H1 (cell line): ENCODE data around the gene NFIX. TPM values are rescaled to one million over a fixed set of nuclear protein-coding genes. Genes with fewer than 3 reads are reported as not detected.
A peak's percentile ranks its signal among the peaks of the same experiment; 100 is the strongest.

Experiments used
- CTCF ChIA-PET: fragments of 300-600 bp; sonication (Branson Sonifier 250); formaldehyde crosslinking; loops from one replicate; lab custom pipeline; 2021; ENCODE audit not compliant: partially characterized antibody; lab: Charles Lee
- POLR2A ChIA-PET: fragments of 300-600 bp; sonication (Branson Sonifier 250); formaldehyde crosslinking; loops from one replicate; lab custom pipeline; 2021; ENCODE audit warnings: inconsistent platforms; ENCODE audit not compliant: partially characterized antibody; lab: Charles Lee
- DNase-seq, 2 experiments: peaks; one replicate each; pipeline versions ENCODE4 v3.0.0 to v3.0.0-alpha.2; 2010 to 2022; ENCODE audit warnings: low spot score in 2 of 2, low read depth in 1 of 2, mixed read lengths in 1 of 2
- FAIRE-seq: peaks from 2 replicates; lab custom pipeline; 2011; peaks lifted over from hg19 to GRCh38; lab: Jason Lieb, UNC
- H2AFZ ChIP-seq: 2 replicates; pipeline ENCODE4 v1.8.1; 2012; ENCODE audit warnings: low read length, inconsistent platforms
- H2AK5ac ChIP-seq: 2 replicates; pipeline ENCODE4 v1.6.1; 2013; ENCODE audit warnings: low read depth, low read length
- H2BK120ac ChIP-seq: replicated peaks from 2 replicates; pipeline ENCODE3; 2013; ENCODE audit warnings: low read depth, low read length, inconsistent platforms
- H2BK12ac ChIP-seq: 2 replicates; pipeline ENCODE4 v1.6.1; 2013; ENCODE audit warnings: low read depth, low read length
- H2BK15ac ChIP-seq: 2 replicates; pipeline ENCODE4 v1.6.1; 2013; ENCODE audit warnings: low read length
- H2BK20ac ChIP-seq: 2 replicates; pipeline ENCODE4 v1.6.1; 2013; ENCODE audit warnings: low read length
- H2BK5ac ChIP-seq: 2 replicates; pipeline ENCODE4 v1.6.1; 2013; ENCODE audit warnings: low read depth, low read length
- H3K14ac ChIP-seq: 2 replicates; pipeline ENCODE4 v1.6.1; 2013; ENCODE audit warnings: inconsistent platforms; ENCODE audit not compliant: insufficient read length
- H3K18ac ChIP-seq: 2 replicates; pipeline ENCODE4 v1.6.1; 2013; ENCODE audit warnings: low read length; ENCODE audit errors: extremely low read depth
- H3K23ac ChIP-seq: 2 replicates; pipeline ENCODE4 v1.6.1; 2013; ENCODE audit warnings: inconsistent platforms; ENCODE audit not compliant: insufficient read length
- H3K23me2 ChIP-seq: 2 replicates; pipeline ENCODE4 v1.6.1; 2013; ENCODE audit warnings: low read depth, low read length
- H3K27ac ChIP-seq: 2 replicates; pipeline ENCODE4 v1.6.1; 2011; ENCODE audit warnings: low read depth, low read length, inconsistent platforms
- H3K27me3 ChIP-seq, 4 experiments: replicated peaks in 1 of 4; 1 replicate in 1 of 4; 2 replicates in 3 of 4; pipeline versions ENCODE4 v1.6.1 to v1.8.1; 2011 to 2013; ENCODE audit warnings: low read length in 3 of 4, mild to moderate bottlenecking in 3 of 4, inconsistent platforms in 2 of 4, mixed read lengths in 2 of 4, moderate library complexity in 1 of 4; ENCODE audit not compliant: control insufficient read depth in 3 of 4, insufficient read depth in 3 of 4; ENCODE audit errors: extremely low read depth in 1 of 4
- H3K36me3 ChIP-seq, 4 experiments: 2 replicates each; pipeline versions ENCODE4 v1.6.1 to v1.8.1; 2011 to 2013; ENCODE audit warnings: mild to moderate bottlenecking in 4 of 4, low read length in 3 of 4, moderate library complexity in 2 of 4, control low read depth in 1 of 4, inconsistent platforms in 1 of 4; ENCODE audit not compliant: insufficient read depth in 4 of 4, control insufficient read depth in 2 of 4
- H3K4ac ChIP-seq: replicated peaks from 2 replicates; pipeline ENCODE3; 2013; ENCODE audit warnings: low read length, low read depth, mixed read lengths, inconsistent platforms; ENCODE audit not compliant: insufficient read length
- H3K4me1 ChIP-seq, 4 experiments: replicated peaks in 1 of 4; 1 replicate in 1 of 4; 2 replicates in 3 of 4; pipeline versions ENCODE4 v1.6.1 to v1.8.1; 2011 to 2013; ENCODE audit warnings: low read length in 3 of 4, inconsistent platforms in 2 of 4, mixed read lengths in 1 of 4; ENCODE audit not compliant: insufficient read depth in 4 of 4, control insufficient read depth in 3 of 4
- H3K4me2 ChIP-seq, 2 experiments: 2 replicates each; pipeline versions ENCODE4 v1.6.1 to v1.8.1; 2011 to 2013; ENCODE audit warnings: low read depth in 2 of 2, low read length in 2 of 2, control low read depth in 1 of 2, inconsistent platforms in 1 of 2, mild to moderate bottlenecking in 1 of 2; ENCODE audit not compliant: insufficient read depth in 1 of 2
- H3K4me3 ChIP-seq, 4 experiments: fragments of 200-600, 300-600 bp in 1 of 4; sonication (generic), shearing (Covaris generic), sonication (Bioruptor Twin) in 1 of 4; 2 replicates each; pipeline versions ENCODE4 v1.5.1 to v1.8.1; 2011 to 2016; ENCODE audit warnings: low read length in 4 of 4, low read depth in 3 of 4, control low read depth in 2 of 4, inconsistent platforms in 2 of 4, mild to moderate bottlenecking in 2 of 4, mixed read lengths in 1 of 4, moderate library complexity in 1 of 4; ENCODE audit not compliant: insufficient read depth in 2 of 4; ENCODE audit errors: extremely low read depth in 1 of 4
- H3K56ac ChIP-seq: replicated peaks from 2 replicates; pipeline ENCODE3; 2013; ENCODE audit warnings: low read depth, mild to moderate bottlenecking, mixed read lengths, low read length, inconsistent platforms; ENCODE audit not compliant: insufficient read length
- H3K79me1 ChIP-seq: 2 replicates; pipeline ENCODE4 v1.6.1; 2013; ENCODE audit warnings: low read depth, low read length, control low read depth
- H3K79me2 ChIP-seq, 2 experiments: 2 replicates each; pipeline versions ENCODE4 v1.6.1 to v1.8.1; 2012 to 2013; ENCODE audit warnings: low read length in 2 of 2, mild to moderate bottlenecking in 2 of 2, inconsistent platforms in 1 of 2; ENCODE audit not compliant: insufficient read depth in 2 of 2, control insufficient read depth in 1 of 2
- H3K9ac ChIP-seq, 4 experiments: replicated peaks in 1 of 4; 1 replicate in 1 of 4; 2 replicates in 3 of 4; pipeline versions ENCODE4 v1.6.1 to v1.8.1; 2011 to 2013; ENCODE audit warnings: low read depth in 3 of 4, low read length in 3 of 4, control low read depth in 2 of 4, mild to moderate bottlenecking in 2 of 4, moderate library complexity in 2 of 4, inconsistent platforms in 1 of 4; ENCODE audit errors: extremely low read depth in 1 of 4
- H3K9me3 ChIP-seq, 2 experiments: 2 replicates each; pipeline versions ENCODE4 v1.6.1 to v1.8.1; 2012 to 2013; ENCODE audit warnings: mild to moderate bottlenecking in 2 of 2, moderate library complexity in 2 of 2, control low read depth in 1 of 2, inconsistent platforms in 1 of 2, low read depth in 1 of 2, low read length in 1 of 2, mixed read lengths in 1 of 2; ENCODE audit not compliant: insufficient read depth in 2 of 2
- H4K20me1 ChIP-seq, 2 experiments: replicated peaks in 1 of 2; 2 replicates each; pipeline versions ENCODE3 to v1.8.1; 2011 to 2013; ENCODE audit warnings: inconsistent platforms in 2 of 2, low read length in 2 of 2, mild to moderate bottlenecking in 1 of 2; ENCODE audit not compliant: insufficient read depth in 2 of 2, control insufficient read depth in 1 of 2
- H4K5ac ChIP-seq: 2 replicates; pipeline ENCODE4 v1.6.1; 2013; ENCODE audit warnings: low read length, low read depth, mixed read lengths, inconsistent platforms; ENCODE audit not compliant: insufficient read length
- H4K8ac ChIP-seq: 2 replicates; pipeline ENCODE4 v1.8.0; 2013; ENCODE audit warnings: mild to moderate bottlenecking, moderate library complexity, low read length, inconsistent platforms; ENCODE audit not compliant: insufficient read depth; ENCODE audit errors: extremely low read depth
- H4K91ac ChIP-seq: replicated peaks from 2 replicates; pipeline ENCODE3; 2013; ENCODE audit warnings: low read length, mixed read lengths, inconsistent platforms; ENCODE audit not compliant: insufficient read length
- KDM1A ChIP-seq: fragments of 200-600, 300-600 bp; sonication (generic); IDR thresholded peaks from 2 replicates; pipeline ENCODE4 v1.7.1; 2016; ENCODE audit warnings: mild to moderate bottlenecking, low read length, borderline replicate concordance
- SIRT6 ChIP-seq: IDR thresholded peaks from one replicate; pipeline ENCODE4 v1.7.1; 2012; ENCODE audit warnings: low read length, inconsistent platforms
- WGBS, 2 experiments: shearing (Covaris generic) in 1 of 2; methylation state at CpG; one replicate each; pipeline versions ENCODE4 v1.1.6 to v1.1.7; 2013 to 2015; ENCODE audit warnings: low lambda C conversion rate in 2 of 2, mixed read lengths in 2 of 2, inconsistent platforms in 1 of 2, low coverage in 1 of 2, missing lambda C conversion rate in 1 of 2; ENCODE audit not compliant: insufficient replicate concordance in 2 of 2, insufficient coverage in 1 of 2, insufficient read length in 1 of 2; ENCODE audit errors: extremely low coverage in 1 of 2, missing lambda C conversion rate in 1 of 2; 5-methylcytosine and 5-hydroxymethylcytosine counted together
- polyA plus RNA-seq, 7 experiments: library from polyadenylated mRNA; depleted of rRNA in 3 of 7; stranded (reverse) in 5 of 7; unstranded in 2 of 7; fragments of >200 nt in 5 of 7; fragments of 200-250 nt in 2 of 7; gene quantifications; 1 replicate in 5 of 7; 2 replicates in 1 of 7; 4 replicates in 1 of 7; pipeline versions ENCODE4 v1.2.1 to v1.2.3, GENCODE V29; 2011 to 2013; ENCODE audit warnings: missing spikeins in 2 of 7, mixed read lengths in 2 of 7
- total RNA-seq: library from RNA; stranded (reverse); fragmentation: NEBNext Ultra II Directional; extraction: Animal tissue kit (Norgen Biotek cat#: 25700); gene quantifications from 2 replicates; pipeline ENCODE4 v1.2.1, GENCODE V29; 2021
- TF ChIP-seq, protein P1 (sequence below): IDR thresholded peaks from 2 replicates; pipeline ENCODE4 v1.6.1; 2012; ENCODE audit warnings: inconsistent platforms

NFIX gene
- total and polyA plus RNA-seq, 2 of the 8 experiments (the other 6 are each of a cell fraction or from before 2014, with no cell fraction given) = 0.03 to 0.20 TPM

DNA sequence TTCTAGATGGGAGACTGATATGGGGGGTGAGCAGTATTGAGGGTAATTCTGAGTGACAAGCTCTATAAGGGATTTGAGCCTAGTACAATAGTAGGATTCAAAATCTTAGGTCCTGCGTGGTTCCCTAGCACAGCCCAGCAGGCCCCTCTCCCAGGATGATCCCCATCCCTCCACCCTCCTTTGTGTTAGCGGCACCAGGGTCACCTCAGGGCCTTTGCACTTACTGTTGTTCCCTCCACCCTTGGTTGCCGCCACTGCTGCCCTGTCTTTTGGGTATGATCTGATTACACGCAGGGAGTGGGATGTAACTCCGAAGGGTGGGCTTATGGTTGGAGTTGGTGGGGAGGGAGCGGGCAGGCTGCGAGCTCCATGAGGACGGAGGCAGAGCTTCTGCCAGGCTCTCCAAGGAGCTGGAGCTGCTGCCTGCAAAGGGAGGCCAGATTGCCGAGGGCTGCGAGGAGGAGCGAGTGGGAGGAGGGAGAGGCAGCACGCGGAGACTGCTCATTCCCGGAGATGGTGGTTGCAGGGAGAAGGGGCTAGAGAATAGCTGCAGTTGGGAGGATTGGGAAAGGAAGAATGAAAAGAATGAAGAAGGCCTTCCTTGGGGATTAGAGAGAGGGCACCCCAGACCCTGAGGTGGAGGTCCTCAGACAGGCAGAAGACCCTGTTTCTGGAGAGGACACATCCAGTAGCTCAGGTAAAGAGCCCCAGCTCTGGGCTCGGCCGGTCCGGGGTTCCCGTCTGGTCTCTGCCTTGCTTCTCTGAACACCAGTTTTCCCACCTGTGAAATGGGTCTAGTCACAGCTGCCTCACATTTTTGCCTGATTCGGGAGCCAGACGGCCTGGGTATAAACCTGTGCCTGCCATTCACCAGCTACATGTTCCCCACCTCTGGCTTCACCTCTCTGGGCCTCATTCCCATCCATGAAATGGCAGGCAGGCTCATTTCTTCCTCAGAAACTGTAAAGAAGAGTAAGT, 128.0 kb downstream of the NFIX start:
- 88% methylated on average over 20 of the region's 20 CpGs; no CpG with 5 or more reads in 1 of the 2 experiments for WGBS, 2 experiments
- CTCF ChIA-PET = interaction anchor here (1.0 to 2.3 kb wide), 4 partner anchors 15 to 62 kb away, joined by 3 to 10 read pairs (median 4); no protein-coding TSS in a partner anchor

More for the DNA sequence above, 128.0 kb downstream of the NFIX start:
- H2AFZ ChIP-seq = no peak overlapping the region
- peaks cover 42% of the 10 kb centered on the region for H3K79me1 ChIP-seq
- H4K8ac ChIP-seq = peak overlapping the region; percentile 28
- no peak overlapping the region for H2BK15ac ChIP-seq
- H4K91ac ChIP-seq = no peak overlapping the region
- H3K23ac ChIP-seq = no peak overlapping the region
- H3K4me2 ChIP-seq = no peak overlapping the region
- H2BK20ac ChIP-seq = no peak overlapping the region
- no peak overlapping the region for H4K5ac ChIP-seq
- peaks cover 6% of the 10 kb centered on the region; the same call in 1 of the 2 replicates for H3K23me2 ChIP-seq
- H2BK5ac ChIP-seq = 0 out of 2 replicates have a peak overlapping the region, but pooled peaks have one; percentile 71
- no peak overlapping the region for H3K9ac ChIP-seq
- no peak overlapping the region for H2AK5ac ChIP-seq
- H4K20me1 ChIP-seq = peaks cover 57 to 70% of the 10 kb centered on the region in 2 experiments
- no peak for FAIRE-seq
- peak; percentile 58; the same call in 1 of the 2 replicates for TF ChIP-seq KDM1A
- TF ChIP-seq, protein P1, sequence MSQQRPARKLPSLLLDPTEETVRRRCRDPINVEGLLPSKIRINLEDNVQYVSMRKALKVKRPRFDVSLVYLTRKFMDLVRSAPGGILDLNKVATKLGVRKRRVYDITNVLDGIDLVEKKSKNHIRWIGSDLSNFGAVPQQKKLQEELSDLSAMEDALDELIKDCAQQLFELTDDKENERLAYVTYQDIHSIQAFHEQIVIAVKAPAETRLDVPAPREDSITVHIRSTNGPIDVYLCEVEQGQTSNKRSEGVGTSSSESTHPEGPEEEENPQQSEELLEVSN = no peak
- no peak for TF ChIP-seq SIRT6
- TF ChIP-seq, all 59 proteins: peak for 1
- Histone ChIP-seq H3K27me3 (no peaks in the 10 kb centered on the region), H3K56ac (no peak overlapping the region), H3K14ac (no peak overlapping the region), H3K27ac (no peak overlapping the region; the same call in 1 of the 2 replicates), H2BK12ac (no peak overlapping the region), H3K79me2 (peaks cover 65 to 97% of the 10 kb centered on the region in 2 experiments), H3K18ac (no peak overlapping the region), H3K4me3 (no peak overlapping the region), H3K4ac (no peak overlapping the region), H3K36me3 (peaks cover 4 to 11% (median 6%) of the 10 kb centered on the region in 4 experiments; a peak in 5 of 8 replicates), H2BK120ac (no peak overlapping the region), H3K9me3 (no peaks in the 10 kb centered on the region), H3K4me1 (peaks cover 14 to 36% (median 25%) of the 10 kb centered on the region in 4 experiments)
- POLR2A ChIA-PET = interaction anchor here (0.5 to 19.5 kb wide), 11 partner anchors 9 to 143 kb away, joined by 3 to 228 read pairs (median 8); partner anchors contain the start of genes IER2 and STX10
- no peak for DNase-seq
